GM19099 (cell line): ENCODE data around the gene EVI5L.

Source experiments
- POLR2A ChIP-seq: IDR thresholded peaks from 3 replicates; pipeline ENCODE4 v1.6.1; 2011; ENCODE audit warnings: low read depth; ENCODE audit not compliant: insufficient read length; ENCODE audit errors: extremely low read depth

The EVI5L gene

DNA sequence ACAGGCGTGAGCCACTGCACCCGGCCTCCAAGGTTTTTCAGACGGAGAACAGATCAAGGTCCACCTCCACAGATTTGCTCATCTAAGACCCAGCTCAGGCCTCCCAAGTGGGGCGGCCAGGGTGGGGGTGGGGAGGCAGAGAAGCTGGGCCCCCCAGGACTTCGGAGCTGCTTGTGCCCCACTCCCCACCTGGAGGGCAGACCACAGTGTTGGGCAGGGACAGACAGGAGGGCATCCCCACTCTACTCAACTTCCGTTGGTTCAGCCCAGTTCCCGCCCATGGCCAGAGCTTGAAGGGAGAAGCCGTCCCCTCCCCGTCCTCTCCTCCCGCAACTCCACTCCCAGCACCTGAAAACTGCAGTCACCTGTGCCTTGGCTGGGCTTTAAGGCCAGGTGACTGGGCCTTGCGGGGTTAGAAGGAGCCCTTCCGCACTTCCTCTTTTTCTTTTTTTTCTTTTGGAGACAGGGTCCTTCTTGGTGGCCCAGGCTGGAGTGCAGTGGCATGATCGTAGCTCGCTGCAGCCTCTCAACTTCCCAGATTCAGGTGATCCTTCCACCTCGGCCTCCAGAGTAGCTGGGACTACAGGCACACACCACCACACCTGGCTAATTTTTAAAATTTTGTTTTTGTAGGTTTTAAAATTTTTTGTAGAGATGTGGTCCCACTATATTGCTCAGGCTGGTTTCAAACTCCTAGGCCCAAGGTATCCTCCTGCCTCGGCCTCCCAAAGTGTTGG, 57.6 kb downstream of the EVI5L start:
- no peak for TF ChIP-seq POLR2A

DNA sequence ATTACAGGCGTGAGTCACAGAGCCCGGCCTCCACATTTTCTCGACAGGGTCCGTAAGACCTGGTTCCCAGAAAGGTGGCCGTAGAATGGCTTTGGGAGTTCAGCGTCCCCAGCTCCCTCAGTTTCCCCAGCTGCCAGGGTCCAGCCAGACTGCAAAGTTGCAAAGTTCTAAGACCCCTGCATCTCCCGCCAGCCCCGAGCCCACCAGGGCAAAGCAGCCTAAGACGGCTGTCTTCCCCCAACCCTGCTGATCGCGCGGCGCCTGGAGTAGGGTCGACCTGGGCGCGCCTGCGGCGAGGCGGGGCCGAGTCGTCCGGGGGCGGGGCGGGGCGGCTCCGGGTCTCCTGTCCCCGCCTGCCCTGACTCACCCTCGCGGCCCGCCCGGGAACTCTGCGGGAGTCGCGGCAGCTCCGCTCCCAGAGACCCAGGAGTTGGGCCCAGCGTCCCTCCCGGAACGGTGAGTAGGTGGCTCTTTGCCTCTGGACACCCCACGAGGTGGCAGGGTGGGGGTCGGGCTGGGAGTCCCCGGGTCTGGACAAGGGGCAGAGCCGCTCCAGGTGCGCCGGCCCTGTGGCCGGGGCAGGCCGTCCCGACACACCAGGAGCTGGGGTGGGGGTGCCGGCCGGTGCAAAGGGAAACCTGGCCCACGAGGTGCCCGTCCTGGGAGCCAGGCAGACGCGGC, 58.3 kb downstream of the EVI5L start, which contains the start of gene LRRC8E:
LRRC8E (plus strand) TSS at position 366 of the 681 bp plus-strand sequence. CDS start 7,094 bp downstream, outside the sequence.
- no peak for TF ChIP-seq POLR2A

DNA sequence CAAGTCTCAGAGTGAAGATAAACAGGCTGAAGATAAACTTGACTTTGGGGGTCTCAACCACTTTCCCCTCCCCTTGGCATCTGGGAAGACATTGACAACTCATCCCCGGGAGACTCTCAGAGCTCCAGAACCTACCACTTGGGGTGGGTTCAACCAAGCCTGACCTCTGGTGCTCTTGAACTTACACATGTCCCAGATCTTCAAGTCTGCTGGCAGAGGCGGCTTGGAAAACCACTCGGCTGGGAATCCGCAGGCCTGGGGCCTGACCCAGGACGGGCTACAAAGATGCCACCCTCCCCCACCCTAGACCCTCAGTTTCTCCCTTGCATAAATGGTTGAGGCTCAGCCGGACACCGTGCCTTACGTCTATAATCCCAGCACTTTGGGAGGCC, 58.8 kb downstream of the EVI5L start:
- TF ChIP-seq POLR2A: no peak

DNA sequence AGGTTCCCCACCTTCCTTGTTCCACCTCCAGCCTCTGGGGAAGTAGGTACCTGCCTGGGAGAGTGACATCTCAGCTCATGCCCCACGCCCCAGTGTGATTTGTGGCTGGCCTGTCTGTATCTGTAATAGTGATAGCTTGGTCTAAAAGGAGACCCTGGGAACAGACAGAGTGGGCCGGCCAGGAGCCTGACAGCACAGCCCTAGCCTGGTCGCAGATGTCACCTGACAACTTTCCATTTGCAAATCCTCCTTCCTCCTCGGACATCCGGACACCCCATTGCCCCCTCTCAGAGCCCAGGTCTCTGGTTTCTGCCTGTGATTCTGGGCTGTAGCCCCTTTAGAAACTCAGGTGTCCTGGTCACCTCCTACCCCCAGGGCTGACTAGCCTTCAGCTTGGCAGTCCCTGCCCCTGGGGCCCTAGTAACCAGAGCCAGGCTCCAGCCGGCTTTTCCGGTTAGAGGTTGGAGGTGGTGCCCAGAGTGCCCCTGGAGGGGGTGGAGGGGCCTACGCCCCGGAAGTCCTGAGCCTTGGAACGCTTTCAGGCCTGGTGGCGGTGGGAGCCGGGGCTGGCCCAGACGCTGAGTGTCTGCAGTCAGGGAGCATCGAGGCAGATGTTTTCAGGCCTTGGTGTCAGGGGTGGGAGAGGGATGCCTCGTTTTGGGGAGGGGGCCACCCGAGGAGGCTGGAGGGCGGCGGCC, 64.7 kb downstream of the EVI5L start:
- no peak for TF ChIP-seq POLR2A

- no peak for TF ChIP-seq POLR2A
Measured at GRCh38 chr19:7895565-7895964, 65.5 kb downstream of the EVI5L start.

DNA sequence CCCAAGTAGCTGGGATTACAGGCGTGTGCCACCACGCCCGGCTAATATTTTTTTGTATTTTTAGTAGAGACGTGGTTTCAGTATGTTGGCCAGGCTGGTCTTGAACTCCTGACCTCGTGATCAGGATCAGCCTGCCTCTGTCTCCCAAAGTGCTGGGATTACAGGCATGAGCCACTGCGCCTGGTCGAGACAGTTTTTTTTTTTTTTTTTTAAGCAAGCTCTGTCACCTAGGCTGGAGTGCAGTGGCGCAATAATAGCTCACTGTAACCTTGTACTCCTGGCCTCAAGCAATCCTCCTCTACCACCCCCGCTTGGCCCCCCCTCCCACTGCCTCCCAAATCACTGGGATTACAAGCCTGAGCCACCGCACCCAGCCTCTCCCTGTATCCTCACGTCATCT, 67.3 kb downstream of the EVI5L start:
- no peak for TF ChIP-seq POLR2A

GRCh38 chr19:7898967-7899366, 68.9 kb downstream of the EVI5L start:
- no peak for TF ChIP-seq POLR2A

GRCh38 chr19:7899751-7900378, 69.8 kb downstream of the EVI5L start:
- no peak for TF ChIP-seq POLR2A

DNA sequence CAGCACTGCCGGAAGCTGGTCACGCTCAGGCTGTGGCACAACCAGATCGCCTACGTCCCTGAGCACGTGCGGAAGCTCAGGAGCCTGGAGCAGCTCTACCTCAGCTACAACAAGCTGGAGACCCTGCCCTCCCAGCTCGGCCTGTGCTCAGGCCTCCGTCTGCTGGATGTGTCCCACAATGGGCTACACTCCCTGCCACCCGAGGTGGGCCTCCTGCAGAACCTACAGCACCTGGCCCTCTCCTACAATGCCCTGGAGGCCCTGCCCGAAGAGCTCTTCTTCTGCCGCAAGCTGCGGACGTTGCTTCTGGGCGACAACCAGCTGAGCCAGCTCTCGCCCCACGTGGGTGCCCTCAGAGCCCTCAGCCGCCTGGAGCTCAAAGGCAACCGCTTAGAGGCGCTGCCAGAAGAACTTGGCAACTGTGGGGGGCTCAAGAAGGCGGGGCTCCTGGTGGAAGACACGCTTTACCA, 70.4 kb downstream of the EVI5L start:
- TF ChIP-seq POLR2A: no peak

DNA sequence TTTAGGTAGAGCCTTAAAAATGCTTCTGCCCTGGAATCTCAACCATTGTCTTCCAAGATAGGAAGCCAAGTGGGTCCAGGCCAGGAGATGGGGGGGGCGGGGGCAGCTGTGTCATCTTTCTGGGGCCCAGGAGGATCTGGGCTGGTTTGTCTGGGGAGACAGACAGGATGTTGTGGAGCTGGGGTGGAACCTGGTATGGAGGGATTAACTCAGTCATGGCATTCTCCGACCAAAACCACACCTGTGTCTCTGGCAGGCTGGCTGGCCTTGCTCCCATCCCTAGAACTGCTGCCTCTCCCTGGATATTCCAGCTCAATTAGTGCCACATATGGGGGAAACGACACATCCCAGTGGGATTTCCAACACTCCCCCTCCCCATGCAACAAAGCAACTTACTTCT, 70.9 kb downstream of the EVI5L start:
- TF ChIP-seq POLR2A: no peak

DNA sequence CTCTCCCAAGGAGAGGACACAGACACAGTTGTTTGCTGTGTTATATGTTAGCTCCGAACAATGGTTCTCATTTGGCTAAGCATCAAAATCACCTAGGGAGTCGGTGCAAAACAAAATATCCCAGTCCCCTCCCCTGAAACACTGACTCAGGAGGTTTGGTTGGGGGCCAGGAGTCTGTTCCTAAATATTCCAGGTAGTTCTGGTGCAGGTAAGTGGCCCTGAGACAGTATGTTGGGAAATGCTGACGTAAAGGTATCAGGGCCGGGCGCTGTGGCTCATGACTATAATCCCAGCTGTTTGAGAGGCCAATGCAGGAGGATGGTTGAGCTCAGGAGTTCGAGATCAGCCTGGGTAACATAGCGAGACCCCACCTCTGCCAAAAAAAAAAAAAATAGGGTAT, 71.3 kb downstream of the EVI5L start:
- TF ChIP-seq POLR2A: no peak

DNA sequence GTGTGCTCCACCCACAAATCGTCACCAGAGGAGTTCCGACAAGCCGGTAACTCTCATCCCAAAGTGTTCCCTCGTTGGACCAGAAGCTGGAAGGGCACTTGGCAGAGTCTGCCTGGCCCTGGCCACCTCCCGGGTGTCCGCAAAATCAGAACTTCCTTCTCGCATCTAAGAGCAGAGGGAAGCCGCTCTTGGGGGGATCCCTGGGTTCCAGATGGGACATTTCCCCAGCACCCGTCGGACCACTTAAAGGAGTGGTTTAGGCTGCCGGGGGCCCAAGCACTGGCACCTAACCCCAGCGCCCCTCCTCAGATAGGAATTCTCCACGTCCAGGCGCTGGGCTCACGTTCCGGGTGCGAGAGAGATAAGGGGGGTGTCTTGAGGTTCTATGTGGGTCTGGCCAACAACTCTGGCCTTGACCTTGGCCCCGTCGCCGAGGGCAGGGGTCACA, 72.8 kb downstream of the EVI5L start:
- TF ChIP-seq POLR2A: no peak

- TF ChIP-seq POLR2A: peak; percentile 88
Measured at GRCh38 chr19:7903244-7904073, 73.4 kb downstream of the EVI5L start, which contains the start of gene MAP2K7. Gene MAP2K7, plus strand, starts transcription at chr19:7903877. Its CDS starts 68 bp downstream, at chr19:7903945.
